NCI-H146 treated with DMSO at 0.1 percent for 48 hours (cell line): ENCODE measurements around the gene HHATL.

Experiments used
- DNase-seq: peaks from one replicate; lab custom pipeline; 2025; ENCODE audit not compliant: unreplicated experiment; lab: John Stamatoyannopoulos, UW

The HHATL gene

GRCh38 chr3:42713747-42714146, 11.1 kb upstream of the HHATL start:
- DNase-seq: no peak

DNA sequence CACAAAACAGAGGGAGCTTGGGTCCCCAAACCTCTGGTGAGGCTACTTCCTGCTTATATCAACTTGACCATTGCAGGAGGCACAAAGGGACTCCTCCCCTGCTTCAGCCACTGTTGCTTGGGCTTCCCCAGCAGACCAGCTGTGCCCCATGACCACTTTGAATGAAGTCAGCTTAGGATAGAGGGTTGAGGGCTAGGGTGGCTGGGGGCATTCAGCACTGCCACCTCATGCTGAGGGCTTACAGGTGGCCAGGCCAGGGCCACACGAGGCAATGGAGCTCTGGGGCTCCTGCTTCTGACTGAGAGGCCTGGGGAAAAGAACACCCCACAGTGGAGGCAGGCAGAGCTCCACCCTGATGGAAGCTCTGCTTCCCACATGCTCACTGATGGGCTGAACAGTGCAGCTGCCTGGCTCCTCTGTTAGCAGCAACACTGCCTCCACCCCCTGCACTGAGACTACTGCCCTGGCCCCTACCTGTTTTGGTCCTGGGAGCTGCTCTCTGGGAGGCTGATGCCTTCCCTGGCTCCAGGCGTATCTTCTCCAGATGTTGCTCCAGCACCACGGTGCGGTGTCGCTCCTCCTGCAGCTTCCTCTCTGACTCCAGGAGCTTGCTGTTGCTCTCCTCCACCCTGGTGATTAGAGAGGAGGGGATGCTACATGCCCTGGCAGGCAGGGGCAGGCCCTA, 10.2 kb upstream of the HHATL start:
- DNase-seq: no peak

- DNase-seq: no peak
Measured at GRCh38 chr3:42712344-42712648, 9.7 kb upstream of the HHATL start.

DNA sequence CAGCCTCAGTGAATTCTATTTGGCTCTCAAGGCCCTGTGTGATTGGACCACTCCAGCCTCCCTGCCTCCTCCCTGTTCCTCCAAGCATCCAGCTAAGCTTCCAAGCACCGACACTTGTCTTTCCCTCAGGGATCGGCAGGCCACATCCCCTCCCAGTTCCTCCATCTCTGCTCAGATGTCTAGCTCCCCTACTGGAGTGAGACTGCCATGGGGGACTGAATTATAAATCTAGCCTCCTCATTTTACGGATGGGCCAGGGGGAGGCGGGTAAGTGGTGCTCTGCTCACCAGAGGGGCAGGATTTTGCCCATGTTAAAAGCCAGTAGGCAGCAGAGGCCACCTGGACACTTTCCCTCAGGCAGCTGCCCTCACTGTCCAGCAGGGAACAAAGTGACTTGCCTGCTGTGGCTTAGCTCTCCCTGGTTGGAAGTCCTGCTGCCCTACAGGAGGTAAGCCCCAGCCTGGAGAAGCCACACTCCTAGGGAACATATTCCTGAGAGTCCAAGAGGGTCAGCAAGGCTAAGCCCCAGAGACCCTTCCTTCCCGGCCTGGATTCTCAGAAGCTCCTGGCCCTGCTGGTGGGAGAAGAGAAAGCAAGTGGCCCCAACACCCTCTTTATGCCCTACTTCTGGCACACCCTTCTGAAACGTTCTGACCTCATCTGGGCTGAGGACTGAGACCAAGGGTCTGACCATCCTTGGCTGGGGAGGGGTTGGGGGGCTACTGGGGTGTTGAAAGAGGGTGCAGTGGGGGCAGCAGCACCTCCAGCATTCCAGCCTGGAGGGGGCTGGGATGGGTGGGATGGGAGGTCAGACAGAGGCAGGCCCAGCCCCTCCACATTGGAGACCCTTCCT, 9.1 kb upstream of the HHATL start:
- no peak for DNase-seq

DNA sequence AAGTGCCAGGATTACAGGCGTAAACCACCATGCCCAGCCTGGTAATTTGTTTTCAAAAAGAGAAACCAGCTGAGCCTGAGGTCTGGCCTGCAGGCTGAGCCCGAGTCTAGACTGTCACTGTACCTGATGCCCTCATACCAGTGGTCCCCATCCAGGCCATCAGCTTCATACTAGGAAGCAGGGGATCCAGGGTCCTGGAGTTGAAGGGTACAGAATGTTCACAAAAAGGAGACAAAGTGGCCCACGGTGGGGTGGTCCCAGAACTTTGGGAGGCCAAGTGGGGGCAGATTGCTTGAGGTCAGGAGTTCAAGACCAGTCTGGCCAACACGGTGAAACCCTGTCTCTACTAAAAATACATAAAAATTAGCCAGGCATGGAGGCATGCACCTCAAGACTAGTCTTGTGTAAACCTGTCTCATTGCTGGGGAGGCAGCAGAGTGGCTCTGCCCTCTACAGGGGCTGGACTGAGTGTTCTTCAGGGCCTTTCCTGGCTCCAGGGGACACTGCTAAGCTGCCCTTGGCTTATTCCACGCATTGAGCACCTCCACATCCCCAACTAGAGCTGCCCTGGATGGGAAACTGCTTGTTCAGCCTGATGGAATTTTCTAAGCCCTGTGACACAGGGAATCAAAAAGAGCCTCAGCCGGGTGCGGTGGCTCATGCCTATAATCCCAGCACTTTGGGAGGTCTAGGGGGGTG, 7.9 kb upstream of the HHATL start:
- no peak for DNase-seq

GRCh38 chr3:42709621-42710020, 7.0 kb upstream of the HHATL start:
- DNase-seq: no peak

GRCh38 chr3:42708611-42709151, 6.1 kb upstream of the HHATL start:
- no peak for DNase-seq

DNA sequence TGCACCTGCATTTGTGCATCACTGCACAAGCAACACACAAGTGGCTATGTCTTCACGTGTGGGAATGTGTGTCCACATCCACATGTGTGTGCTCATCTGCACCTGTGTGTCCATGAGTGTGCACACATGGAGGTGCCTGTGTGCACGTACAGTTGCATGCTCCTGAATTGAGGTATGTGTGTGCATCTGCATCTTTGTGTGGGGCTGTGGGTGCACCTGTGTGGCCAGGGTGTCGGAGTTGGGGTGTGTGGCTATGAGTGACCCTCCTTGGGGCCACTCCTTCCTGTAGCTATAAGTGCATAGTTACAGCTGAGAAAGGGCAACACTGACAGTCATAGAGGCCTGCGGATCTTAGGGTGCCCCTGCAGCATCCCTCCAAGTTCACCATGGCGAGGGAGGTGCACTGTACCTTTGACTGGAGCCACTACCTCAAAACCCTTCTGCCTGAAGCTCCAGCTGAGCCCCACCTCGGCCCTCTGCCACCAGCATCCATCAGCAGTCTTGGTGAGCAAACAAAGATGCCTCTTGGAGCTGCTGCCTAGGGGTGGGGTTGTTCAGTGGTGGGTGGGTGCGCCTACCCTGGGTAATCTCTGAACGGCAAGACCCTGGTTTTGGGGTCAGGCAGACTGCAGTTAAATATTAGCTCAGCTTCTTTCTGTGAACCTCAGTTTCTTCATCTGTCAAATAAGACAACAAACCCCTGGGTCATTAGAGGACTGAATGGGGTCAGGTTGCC, 5.2 kb upstream of the HHATL start:
- no peak for DNase-seq

- no peak for DNase-seq
Measured at GRCh38 chr3:42706721-42707619, 4.4 kb upstream of the HHATL start.

DNA sequence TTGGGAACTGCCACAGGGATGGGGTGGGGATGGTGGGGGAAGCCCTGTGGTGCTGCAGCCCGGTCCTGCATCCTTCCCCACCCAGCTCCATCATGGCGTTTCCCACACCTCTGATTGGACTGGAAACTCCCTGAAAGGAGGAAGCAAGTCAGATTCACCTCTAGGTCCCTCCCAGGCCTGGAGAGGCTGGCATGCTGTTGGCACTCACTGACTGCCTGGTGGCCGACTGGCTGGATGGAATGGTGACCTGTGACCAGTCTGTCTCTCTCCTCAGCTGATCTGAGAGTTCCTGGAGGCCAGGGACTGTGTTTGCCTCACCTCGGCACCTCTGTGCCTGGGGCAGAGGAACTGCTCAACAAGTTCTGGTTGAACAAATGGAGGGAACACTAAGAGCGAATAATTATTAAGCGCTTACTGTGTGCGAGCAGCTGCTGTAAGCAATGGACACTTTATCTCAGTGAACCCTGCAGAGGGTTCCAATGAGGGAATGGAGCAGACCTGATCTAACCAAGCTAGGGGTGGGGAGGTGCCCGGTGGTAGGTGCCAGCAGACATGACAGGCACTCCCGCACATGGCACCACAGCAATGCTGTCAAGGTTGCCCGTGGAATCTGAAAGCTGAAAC, 3.5 kb upstream of the HHATL start:
- DNase-seq: no peak

- no peak for DNase-seq
Measured at GRCh38 chr3:42705058-42705767, 2.6 kb upstream of the HHATL start.

GRCh38 chr3:42704136-42704841, 1.7 kb upstream of the HHATL start:
- DNase-seq: no peak

- DNase-seq: no peak
Measured at GRCh38 chr3:42703695-42704025, 1.1 kb upstream of the HHATL start.

DNA sequence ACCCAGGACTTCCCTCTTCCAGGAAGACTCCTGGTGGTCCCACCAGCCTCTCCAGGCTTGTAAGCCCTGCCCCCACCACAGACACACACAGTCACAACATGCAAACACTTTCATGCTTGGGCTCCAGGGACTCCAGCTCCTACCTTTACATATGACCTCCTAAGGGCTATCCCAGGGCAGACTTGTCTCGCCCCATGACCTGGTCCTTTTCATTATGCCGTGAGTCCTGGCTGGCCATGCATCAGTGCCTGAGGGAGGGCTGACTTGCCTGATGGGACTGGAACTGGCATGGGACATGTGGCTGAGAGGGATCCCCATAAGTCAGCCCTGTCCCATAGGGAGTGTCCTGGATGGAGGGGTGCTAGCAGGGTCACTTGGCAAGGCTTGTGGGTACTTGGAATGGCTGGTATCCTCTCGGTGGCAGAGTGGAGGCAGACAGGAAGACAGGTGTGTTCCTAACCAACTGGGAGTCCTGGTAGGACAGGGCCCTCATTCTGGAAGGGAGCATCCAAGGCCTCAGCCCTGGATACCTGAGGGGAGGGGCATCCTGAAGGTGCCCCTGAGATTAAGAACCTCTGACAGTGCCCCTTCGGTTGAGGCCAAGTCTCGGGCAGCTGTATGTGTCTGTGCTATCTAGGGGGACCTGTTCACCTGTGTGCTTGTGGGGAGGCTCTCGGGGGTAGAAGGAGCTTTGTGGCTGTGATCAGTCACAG, 540 bp upstream of the HHATL start:
- no peak for DNase-seq

- no peak for DNase-seq
Measured at GRCh38 chr3:42701371-42702065, 1.1 kb downstream of the HHATL start.

- no peak for DNase-seq
Measured at GRCh38 chr3:42700366-42701288, 2.0 kb downstream of the HHATL start.
